HepG2 (cell line): ENCODE data around the gene ZMYND8.

Experiments
- HNRNPH1 ChIP-seq: fragments of 200-400 bp; formaldehyde crosslinking; optimal IDR thresholded peaks from 2 replicates; pipeline ENCODE3; 2017; ENCODE audit warnings: mild to moderate bottlenecking, low read depth, low read length
- SCMH1 ChIP-seq: sonication (generic); formaldehyde crosslinking; IDR thresholded peaks from 2 replicates; pipeline ENCODE4 v1.9.0; 2021; ENCODE audit warnings: missing genetic modification reagents, mild to moderate bottlenecking, borderline replicate concordance
- SIN3A ChIP-seq: IDR thresholded peaks from 2 replicates; pipeline ENCODE4 v1.6.1; 2011; ENCODE audit warnings: low read depth, mild to moderate bottlenecking, control low read depth, low read length, borderline replicate concordance

DNA sequence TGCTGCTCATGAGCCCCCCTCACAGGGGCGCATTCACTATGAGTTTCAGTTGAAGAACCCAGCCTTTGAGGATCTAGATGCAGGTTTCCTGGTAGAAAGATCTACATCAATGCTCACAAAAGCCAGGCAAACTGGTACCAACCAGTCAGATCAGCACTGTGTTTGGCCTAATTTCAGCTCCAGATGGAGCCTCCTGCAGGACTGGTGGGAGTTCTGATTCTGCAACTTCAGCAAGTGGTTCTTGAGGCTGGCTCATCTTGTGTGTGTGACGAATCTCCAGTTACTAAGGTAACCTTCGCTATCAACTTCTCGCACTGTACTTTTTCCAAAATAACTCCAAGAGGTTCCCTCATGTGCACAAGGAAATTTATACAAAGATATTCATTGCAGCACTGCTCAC is 118.8 kb downstream of the ZMYND8 start:
- TF ChIP-seq SCMH1 (CRISPR knock-in tag) (no peak), HNRNPH1 (no peak), SIN3A (no peak)
